GM19025 (cell line): ENCODE results near the gene HPX.

ENCODE experiments used
- ATAC-seq: cut with Tn5 transposase; IDR thresholded peaks from one replicate; pipeline ENCODE4 v1.9.1; 2021; ENCODE audit warnings: mild to moderate bottlenecking, low read depth, moderate library complexity; ENCODE audit not compliant: unreplicated experiment

Gene HPX

DNA sequence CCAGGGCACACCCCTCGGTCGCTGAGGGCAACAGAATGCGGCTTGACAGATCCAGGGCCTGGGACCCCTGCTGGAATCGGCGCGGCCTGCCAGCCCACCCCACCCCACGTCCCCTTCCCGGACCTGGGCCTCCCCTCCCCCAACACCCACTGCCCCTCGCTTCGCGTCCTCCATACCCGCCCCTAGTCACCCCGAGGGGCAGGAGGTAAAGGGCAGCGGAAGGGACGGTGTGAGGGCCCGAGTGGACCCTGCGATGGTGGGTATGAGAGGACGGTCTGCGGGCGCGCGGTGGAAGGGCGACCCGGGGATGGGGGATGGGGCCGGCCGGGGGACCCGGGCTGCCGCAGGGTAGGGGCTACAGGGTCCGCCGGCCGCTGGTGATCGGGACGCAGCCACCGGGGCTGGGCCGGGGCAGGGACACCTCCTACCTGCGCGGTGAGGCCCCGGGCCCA is 22.2 kb downstream of the HPX start:
- ATAC-seq, result peak; percentile 19

GRCh38 chr11:6417907-6418556 is 22.8 kb downstream of the HPX start:
- no peak for ATAC-seq

DNA sequence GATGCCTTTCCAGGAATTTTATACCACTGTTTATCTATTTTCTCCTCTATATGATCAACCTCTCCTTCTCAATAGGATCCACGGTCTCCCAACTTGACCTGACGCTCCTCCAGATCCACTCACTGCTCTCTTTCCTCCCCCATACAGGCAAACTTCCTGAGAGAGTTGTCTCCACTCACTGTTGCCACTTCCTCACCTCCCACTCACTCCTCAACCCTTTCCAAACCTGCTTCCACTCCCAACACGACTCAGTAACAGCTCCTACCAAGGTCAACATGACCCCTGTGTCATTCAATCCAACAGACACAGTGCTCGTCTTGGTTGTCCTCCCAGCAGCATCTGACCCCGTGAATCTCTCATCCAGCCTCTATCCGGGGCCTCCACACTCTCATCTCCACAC is 25.0 kb downstream of the HPX start:
- ATAC-seq, result no peak

GRCh38 chr11:6414874-6415328 is 25.9 kb downstream of the HPX start:
- ATAC-seq, result no peak

DNA sequence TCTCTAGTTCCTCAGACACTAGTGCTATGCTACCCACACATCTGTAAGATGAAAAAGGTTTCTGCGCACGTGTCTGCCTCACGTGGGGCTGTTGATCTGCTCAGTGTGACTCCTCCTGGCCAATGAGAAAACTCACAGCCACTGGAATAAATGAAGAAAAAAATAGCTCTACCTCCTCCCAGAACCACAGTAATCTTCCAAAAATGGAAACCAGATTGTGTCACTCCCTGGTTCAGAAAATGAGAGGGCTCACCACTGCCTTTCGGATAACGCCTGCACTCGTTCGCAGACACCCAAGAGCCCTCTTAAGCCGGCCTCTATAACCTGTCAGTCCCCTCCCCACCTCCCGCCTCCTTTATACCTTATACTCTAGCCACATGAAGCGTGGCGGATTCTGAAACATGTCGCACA is 27.0 kb downstream of the HPX start:
- no peak for ATAC-seq

DNA sequence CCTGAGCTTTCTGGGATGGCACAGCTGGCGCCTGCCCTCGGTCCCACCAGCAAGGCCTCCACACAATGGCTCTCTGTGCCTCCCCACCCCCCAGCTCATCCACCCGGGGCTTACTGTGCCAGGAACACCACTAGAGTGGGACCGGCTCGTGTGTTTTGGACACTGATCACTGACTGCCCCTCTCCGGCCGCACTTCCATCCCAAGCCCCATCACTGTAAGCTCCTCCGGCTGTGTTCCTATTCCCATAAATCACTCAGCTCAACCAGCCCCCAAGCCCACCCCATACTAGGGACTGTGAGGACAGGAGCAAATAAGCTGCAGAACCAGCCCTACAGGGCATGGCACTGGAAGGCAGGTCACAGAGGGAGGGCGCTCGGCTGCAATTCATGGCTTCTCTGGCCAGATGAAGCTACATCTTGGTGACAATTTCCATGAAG is 29.2 kb downstream of the HPX start:
- no peak for ATAC-seq

DNA sequence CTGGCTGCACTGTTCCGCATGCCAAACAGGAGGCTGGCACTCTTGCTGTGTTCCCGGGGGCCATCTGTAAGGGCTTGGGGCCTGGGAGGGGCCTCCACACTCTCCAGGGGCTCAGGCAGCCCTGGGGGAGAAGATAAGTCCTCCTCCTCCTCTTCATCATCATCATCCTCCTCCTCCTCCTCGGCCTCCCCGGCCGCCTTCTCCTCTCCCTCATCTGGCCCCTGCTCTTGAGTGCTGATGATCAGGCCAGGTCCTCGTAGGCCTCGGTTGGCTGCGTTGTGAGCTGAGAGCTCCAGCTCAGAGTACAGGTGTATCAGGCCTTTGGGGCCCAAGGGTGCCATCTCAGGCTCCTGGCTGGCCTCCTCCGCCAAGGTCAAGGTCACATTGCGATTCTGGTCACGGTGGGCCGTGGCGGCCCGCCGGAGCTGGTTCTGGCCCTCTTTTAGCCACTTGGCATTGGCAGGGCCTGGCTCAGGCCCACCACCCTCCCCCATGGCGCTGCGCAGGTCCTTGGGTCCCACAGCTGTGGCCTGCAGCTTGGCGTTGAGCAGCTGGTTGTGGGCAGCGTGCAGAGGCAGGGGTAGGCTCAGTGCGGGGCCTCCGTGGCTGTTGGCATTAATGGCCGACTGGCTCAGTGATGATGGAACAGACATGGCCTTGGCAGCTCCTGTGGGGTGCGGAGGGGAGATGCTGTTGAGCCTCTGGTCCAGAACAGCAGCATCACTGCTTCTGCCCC is 29.9 kb downstream of the HPX start:
- no peak for ATAC-seq

DNA sequence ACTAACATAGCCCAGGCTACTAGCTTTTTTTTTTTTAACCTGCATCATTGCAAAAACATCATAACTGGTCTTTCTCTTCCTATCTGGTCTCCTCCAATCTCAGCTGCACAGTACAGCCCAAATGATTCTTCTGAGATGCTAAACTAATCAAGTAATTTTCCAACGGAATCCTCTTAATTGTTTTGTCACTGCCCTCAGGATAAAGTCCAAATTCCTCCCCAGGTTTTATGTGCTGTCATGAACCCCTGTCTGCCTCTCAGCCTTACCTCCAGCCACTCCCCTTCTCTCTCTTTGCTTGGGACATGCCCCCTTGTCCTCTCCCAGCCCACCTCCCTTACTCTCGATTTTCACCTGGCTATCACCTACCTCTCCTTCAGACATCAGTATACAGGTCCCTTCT is 34.4 kb downstream of the HPX start:
- no peak for ATAC-seq

- ATAC-seq, result no peak
These were observed 34.9 kb downstream of the HPX start for GRCh38 chr11:6405846-6406245.

DNA sequence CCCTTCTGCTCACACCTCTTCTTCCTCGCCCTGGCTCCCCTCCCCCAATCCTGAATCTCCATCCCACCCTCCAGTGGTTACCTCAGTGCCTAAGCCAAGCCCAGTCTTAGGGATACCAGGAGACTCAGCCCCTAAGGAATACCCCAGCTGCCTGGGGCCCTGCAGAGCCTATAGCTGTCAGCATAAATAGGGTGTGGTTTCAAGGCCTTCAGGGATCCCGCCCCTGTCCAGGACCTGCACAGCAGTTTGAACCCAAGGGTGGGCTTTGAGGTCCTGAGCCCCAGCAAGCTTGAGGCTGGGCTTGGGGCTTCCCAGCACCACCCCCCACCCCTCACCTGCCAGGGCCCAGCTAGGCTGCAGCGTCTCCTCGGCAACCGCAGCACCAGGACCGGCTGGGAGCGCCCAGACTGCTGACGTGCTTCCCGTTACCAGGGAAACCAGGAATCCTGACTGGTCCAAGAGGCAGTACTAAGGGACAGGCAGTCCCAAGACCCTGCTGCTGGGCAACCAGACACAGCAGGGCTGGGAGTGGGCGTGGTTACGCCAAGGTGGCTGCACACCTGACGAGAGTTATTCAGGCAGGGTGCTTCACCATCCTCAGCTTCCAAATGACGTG is 35.6 kb downstream of the HPX start:
- no peak for ATAC-seq

- no peak for ATAC-seq
These were observed 36.3 kb downstream of the HPX start for GRCh38 chr11:6404342-6405051.

- ATAC-seq, result no peak
These were observed 37.2 kb downstream of the HPX start for GRCh38 chr11:6403539-6403938.

DNA sequence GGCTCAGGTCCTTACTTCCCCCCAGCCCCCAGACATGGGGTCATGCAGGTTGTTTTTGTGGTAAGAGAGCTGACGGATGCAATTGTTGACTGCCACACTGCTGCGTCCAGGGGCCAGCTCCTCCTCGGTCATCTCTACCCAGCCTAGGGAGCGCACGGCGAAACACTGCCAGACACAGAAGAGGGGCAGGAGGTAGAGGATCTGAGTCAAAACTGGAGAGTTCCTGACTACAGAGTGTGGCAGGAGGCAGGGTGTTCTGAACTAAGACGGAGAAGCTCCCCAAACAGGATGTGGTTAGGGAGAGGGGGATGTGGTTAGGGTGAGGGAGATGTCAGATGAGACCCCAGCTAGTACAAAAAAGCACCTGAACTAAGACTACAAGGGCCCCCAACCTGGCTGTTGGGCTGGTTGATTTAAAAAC is 38.2 kb downstream of the HPX start:
- ATAC-seq, result peak; percentile 80

- peak; percentile 35 for ATAC-seq
These were observed 38.7 kb downstream of the HPX start for GRCh38 chr11:6402061-6402470.

- no peak for ATAC-seq
These were observed 39.3 kb downstream of the HPX start for GRCh38 chr11:6401464-6401863.

DNA sequence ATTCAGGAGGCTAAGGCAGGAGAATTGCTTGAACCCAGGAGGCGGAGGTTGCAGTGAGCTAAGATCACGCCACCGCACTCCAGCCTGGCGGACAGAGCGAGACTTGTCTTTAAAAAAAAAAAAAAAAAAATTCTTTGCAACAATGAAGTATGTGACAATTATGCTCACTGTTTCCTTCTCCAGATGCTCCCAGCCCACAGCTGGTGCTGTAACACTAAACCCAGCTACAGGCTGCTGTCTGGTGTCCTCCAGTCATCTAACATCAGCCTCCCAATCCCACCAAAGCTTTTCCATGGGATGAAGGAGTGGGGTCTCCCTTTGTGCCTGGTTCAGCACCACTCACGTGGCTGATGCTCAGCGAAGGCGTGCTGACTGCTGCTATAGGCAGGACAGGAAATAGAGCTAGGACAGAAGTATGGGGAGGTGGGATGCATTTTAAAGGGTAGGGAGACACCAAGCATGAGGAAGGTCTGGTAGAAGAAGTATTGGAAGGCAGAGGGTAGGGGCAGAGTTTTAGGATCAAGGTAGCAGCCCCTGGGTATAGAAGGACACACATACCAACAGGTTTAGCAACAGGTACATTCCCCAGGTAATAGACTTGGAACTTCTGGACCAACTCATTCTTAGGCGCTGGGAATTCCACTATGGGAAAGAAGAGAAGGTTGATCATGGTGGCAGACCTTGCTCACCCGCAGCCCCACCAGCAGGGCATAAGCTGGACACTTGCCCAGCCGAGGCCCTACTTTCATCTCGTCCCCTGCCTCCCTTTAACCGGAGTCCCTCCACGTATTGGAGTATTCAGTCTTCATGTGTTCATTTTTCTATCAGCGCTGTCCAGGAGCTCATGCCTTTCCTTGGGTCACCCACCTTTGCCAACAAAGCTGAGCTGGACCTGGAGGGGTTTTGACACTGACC is 40.1 kb downstream of the HPX start:
- ATAC-seq, result no peak

- ATAC-seq, result no peak
These were observed 43.2 kb downstream of the HPX start for GRCh38 chr11:6397636-6398035.

GRCh38 chr11:6397156-6397555 is 43.6 kb downstream of the HPX start:
- no peak for ATAC-seq

- no peak for ATAC-seq
These were observed 45.2 kb downstream of the HPX start for GRCh38 chr11:6395470-6396060.
